Liver (tissue), 9 donors: ENCODE results near the gene VSIG10L2. TPM values are rescaled to one million over a fixed set of nuclear protein-coding genes. Genes with fewer than 3 reads are reported as not detected.

Experiments used
- DNase-seq: peaks from one replicate; pipeline ENCODE4 v3.0.0-alpha.2; 2017; ENCODE audit warnings: low spot score
- H3K27ac ChIP-seq, 2 donors: one replicate each; pipeline ENCODE4 v1.7.0; 2013; ENCODE audit warnings: inconsistent platforms in 2 of 2, low read length in 2 of 2, control low read depth in 1 of 2, low read depth in 1 of 2, mild to moderate bottlenecking in 1 of 2
- H3K27me3 ChIP-seq, 4 donors: one replicate each; pipeline versions ENCODE4 v1.6.1 to v1.7.0; 2013; ENCODE audit warnings: low read length in 3 of 4, inconsistent platforms in 1 of 4, mild to moderate bottlenecking in 1 of 4, moderate library complexity in 1 of 4; ENCODE audit not compliant: control insufficient read depth in 4 of 4, insufficient read depth in 4 of 4
- H3K36me3 ChIP-seq, 4 donors: one replicate each; pipeline versions ENCODE4 v1.6.1 to v1.7.0; 2013; ENCODE audit warnings: low read length in 3 of 4, mild to moderate bottlenecking in 3 of 4, low read depth in 1 of 4, moderate library complexity in 1 of 4; ENCODE audit not compliant: control insufficient read depth in 4 of 4, insufficient read depth in 3 of 4
- H3K4me1 ChIP-seq, 4 donors: one replicate each; pipeline versions ENCODE4 v1.6.1 to v1.7.0; 2013; ENCODE audit warnings: low read length in 3 of 4, mild to moderate bottlenecking in 3 of 4, moderate library complexity in 1 of 4; ENCODE audit not compliant: control insufficient read depth in 4 of 4, insufficient read depth in 4 of 4
- H3K4me3 ChIP-seq, 3 donors: one replicate each; pipeline versions ENCODE4 v1.6.1 to v1.7.0; 2013; ENCODE audit warnings: low read length in 3 of 3, control low read depth in 1 of 3, low read depth in 1 of 3, mild to moderate bottlenecking in 1 of 3
- H3K9ac ChIP-seq, 2 donors: one replicate each; pipeline ENCODE4 v1.7.0; 2013; ENCODE audit warnings: low read length in 2 of 2, mild to moderate bottlenecking in 2 of 2, moderate library complexity in 2 of 2, control low read depth in 1 of 2, low read depth in 1 of 2
- H3K9me3 ChIP-seq, 4 donors: one replicate each; pipeline versions ENCODE4 v1.6.1 to v1.7.0; 2013; ENCODE audit warnings: low read length in 3 of 4; ENCODE audit not compliant: control insufficient read depth in 4 of 4
- ATF3 ChIP-seq: IDR thresholded peaks from 2 replicates; pipeline ENCODE4 v1.6.1; 2016; ENCODE audit warnings: antibody characterized with exemption
- CTCF ChIP-seq: fragments of 150-350 bp; IDR thresholded peaks from 2 replicates; pipeline ENCODE4 v1.5.1; 2017; ENCODE audit warnings: improper control_type of control experiment, low read depth, low read length; ENCODE audit not compliant: missing input control
- FOXA1 ChIP-seq: IDR thresholded peaks from 2 replicates; pipeline ENCODE4 v1.6.1; 2016; ENCODE audit warnings: antibody characterized with exemption
- FOXA2 ChIP-seq: IDR thresholded peaks from 2 replicates; pipeline ENCODE4 v1.6.1; 2016; ENCODE audit warnings: antibody characterized with exemption
- GABPA ChIP-seq, 2 donors: IDR thresholded peaks in 1 of 2; conservative IDR thresholded peaks in 1 of 2; 2 replicates each; pipeline ENCODE4 v1.6.1; 2016; ENCODE audit warnings: antibody characterized with exemption in 2 of 2, mild to moderate bottlenecking in 1 of 2, moderate library complexity in 1 of 2
- HNF4A ChIP-seq, 2 donors: conservative IDR thresholded peaks; 2 replicates each; pipeline ENCODE4 v1.6.1; 2016; ENCODE audit warnings: antibody characterized with exemption in 2 of 2, mild to moderate bottlenecking in 2 of 2
- HNF4G ChIP-seq: IDR thresholded peaks from 2 replicates; pipeline ENCODE4 v1.6.1; 2016; ENCODE audit warnings: antibody characterized with exemption
- JUND ChIP-seq, 2 donors: IDR thresholded peaks; 2 replicates each; pipeline ENCODE4 v1.6.1; 2016; ENCODE audit warnings: antibody characterized with exemption in 2 of 2
- MAX ChIP-seq: IDR thresholded peaks from 2 replicates; pipeline ENCODE4 v1.6.1; 2016; ENCODE audit warnings: antibody characterized with exemption
- NR2F2 ChIP-seq: IDR thresholded peaks from 2 replicates; pipeline ENCODE4 v1.6.1; 2016; ENCODE audit warnings: antibody characterized with exemption
- RAD21 ChIP-seq, 2 donors: IDR thresholded peaks; 2 replicates each; pipeline ENCODE4 v1.6.1; 2016; ENCODE audit warnings: antibody characterized with exemption in 2 of 2, mild to moderate bottlenecking in 2 of 2
- REST ChIP-seq: IDR thresholded peaks from 2 replicates; pipeline ENCODE4 v1.6.1; 2016; ENCODE audit warnings: antibody characterized with exemption, mild to moderate bottlenecking
- SP1 ChIP-seq: IDR thresholded peaks from 2 replicates; pipeline ENCODE4 v1.6.1; 2018; ENCODE audit warnings: antibody characterized with exemption, mild to moderate bottlenecking
- TAF1 ChIP-seq: conservative IDR thresholded peaks from 2 replicates; pipeline ENCODE4 v1.6.1; 2016; ENCODE audit warnings: antibody characterized with exemption, mild to moderate bottlenecking
- WGBS: extraction: QIAGEN DNeasy Blood & Tissue Kit; methylation state at CpG from one replicate; pipeline ENCODE4 v1.1.7; 2013; 5-methylcytosine and 5-hydroxymethylcytosine counted together
- polyA plus RNA-seq, 2 donors: library from polyadenylated mRNA; stranded (reverse) in 1 of 2; unstranded in 1 of 2; fragments of 200-250 nt in 1 of 2; fragments of >200 nt in 1 of 2; fragmentation: Nextera tagmentation in 1 of 2; extraction: Ambion mirVana in 1 of 2; gene quantifications; one replicate each; pipeline versions ENCODE4 v1.2.1 to v1.2.3, GENCODE V29; 2013 to 2015
- total RNA-seq, 2 donors: library from RNA; depleted of rRNA; stranded (reverse); fragments of >200 nt; gene quantifications; one replicate each; pipeline ENCODE4 v1.2.3, GENCODE V29; 2014
- donor health status: healthy.
- donor health status: healthy.
- donor health status: healthy.
- donor health status: healthy.
- donor health status: healthy.

VSIG10L2 gene
- total and polyA plus RNA-seq, 4 donors, result not detected

GRCh38 chr11:125931116-125931515 lies 14.7 kb upstream of the VSIG10L2 start:
- H3K9ac ChIP-seq, result no peak overlapping the region
- H3K27ac ChIP-seq, result no peak overlapping the region
- no peaks in the 10 kb centered on the region for H3K27me3 ChIP-seq
- DNase-seq, result no peak
- 75% methylated on average over 3 of the region's 3 CpGs for WGBS
- no peak overlapping the region for H3K4me3 ChIP-seq
- no peaks in the 10 kb centered on the region for H3K9me3 ChIP-seq
- no peaks in the 10 kb centered on the region for H3K36me3 ChIP-seq
- no peaks in the 10 kb centered on the region for H3K4me1 ChIP-seq
- TF ChIP-seq HNF4A (conservative IDR thresholded peaks at IDR 0.05) (no peak), SP1 (no peak), ATF3 (no peak), RAD21 (IDR thresholded peaks at IDR 0.05) (no peak), TAF1 (no peak), REST (no peak), GABPA (IDR thresholded peaks at IDR 0.05 in 1 of 2, conservative IDR thresholded peaks at IDR 0.05 in 1 of 2) (no peak), NR2F2 (no peak), FOXA1 (no peak), CTCF (no peak)

GRCh38 chr11:125931668-125932067 lies 14.2 kb upstream of the VSIG10L2 start:
- TF ChIP-seq TAF1 (no peak), SP1 (no peak), JUND (IDR thresholded peaks at IDR 0.05) (no peak), MAX (no peak)
- H3K4me3 ChIP-seq, result no peak overlapping the region
- no peaks in the 10 kb centered on the region for H3K4me1 ChIP-seq
- no peak overlapping the region for H3K27ac ChIP-seq
- H3K36me3 ChIP-seq, result no peaks in the 10 kb centered on the region
- no peak for DNase-seq
- H3K27me3 ChIP-seq, result no peaks in the 10 kb centered on the region
- 75% methylated on average over 6 of the region's 6 CpGs for WGBS
- no peaks in the 10 kb centered on the region for H3K9me3 ChIP-seq
- no peak overlapping the region for H3K9ac ChIP-seq

GRCh38 chr11:125932301-125932700 lies 13.5 kb upstream of the VSIG10L2 start:
- DNase-seq, result no peak
- no peak overlapping the region for H3K4me3 ChIP-seq
- TF ChIP-seq HNF4G (no peak), GABPA (IDR thresholded peaks at IDR 0.05 in 1 of 2, conservative IDR thresholded peaks at IDR 0.05 in 1 of 2) (no peak), ATF3 (no peak), MAX (no peak), SP1 (no peak), FOXA2 (no peak)
- H3K9me3 ChIP-seq, result no peaks in the 10 kb centered on the region
- no peaks in the 10 kb centered on the region for H3K27me3 ChIP-seq
- H3K9ac ChIP-seq, result no peak overlapping the region
- no peaks in the 10 kb centered on the region for H3K4me1 ChIP-seq
- H3K27ac ChIP-seq, result no peak overlapping the region
- H3K36me3 ChIP-seq, result no peaks in the 10 kb centered on the region
- WGBS, result 93% methylated on average over 9 of the region's 9 CpGs
